GM12865 (cell line): ENCODE results near the gene LRRC25.

ENCODE experiments used
- DNase-seq: peaks from one replicate; pipeline ENCODE4 v3.0.0; 2010; ENCODE audit warnings: low read depth
- H3K4me3 ChIP-seq: 2 replicates; pipeline ENCODE4 v1.5.1; 2011; ENCODE audit warnings: mild to moderate bottlenecking, low read depth, low read length, control low read depth
- TF ChIP-seq, protein P1 (sequence below): IDR thresholded peaks from 2 replicates; pipeline ENCODE4 v1.5.1; 2011; ENCODE audit warnings: low read length, control low read depth, low read depth, inconsistent platforms; ENCODE audit not compliant: insufficient read depth; ENCODE audit errors: missing control alignments

Gene LRRC25

DNA sequence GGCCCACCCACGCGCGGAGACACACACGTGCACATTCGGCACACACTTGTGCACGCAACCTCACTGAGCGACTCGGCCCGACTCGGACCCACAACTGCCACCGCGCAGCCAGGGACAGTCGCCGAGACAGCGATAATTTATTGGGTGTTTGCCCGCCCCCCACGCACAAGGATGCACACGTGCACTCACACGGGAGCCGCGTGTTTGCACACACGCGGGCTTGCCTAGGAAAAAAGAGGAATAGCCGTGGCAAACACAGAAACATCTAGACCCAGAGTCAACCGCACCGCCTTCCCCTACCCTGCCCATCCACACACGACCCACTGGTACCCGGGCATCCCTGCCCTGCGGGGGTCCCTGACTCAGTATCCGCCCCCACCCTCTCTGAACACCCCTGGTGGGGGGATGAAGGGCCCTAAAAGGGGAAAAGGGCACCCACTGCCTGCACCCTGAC, 20.6 kb upstream of the LRRC25 start:
- peak overlapping the region; percentile 58; the same call in 1 of the 2 replicates for H3K4me3 ChIP-seq
- TF ChIP-seq, protein P1, sequence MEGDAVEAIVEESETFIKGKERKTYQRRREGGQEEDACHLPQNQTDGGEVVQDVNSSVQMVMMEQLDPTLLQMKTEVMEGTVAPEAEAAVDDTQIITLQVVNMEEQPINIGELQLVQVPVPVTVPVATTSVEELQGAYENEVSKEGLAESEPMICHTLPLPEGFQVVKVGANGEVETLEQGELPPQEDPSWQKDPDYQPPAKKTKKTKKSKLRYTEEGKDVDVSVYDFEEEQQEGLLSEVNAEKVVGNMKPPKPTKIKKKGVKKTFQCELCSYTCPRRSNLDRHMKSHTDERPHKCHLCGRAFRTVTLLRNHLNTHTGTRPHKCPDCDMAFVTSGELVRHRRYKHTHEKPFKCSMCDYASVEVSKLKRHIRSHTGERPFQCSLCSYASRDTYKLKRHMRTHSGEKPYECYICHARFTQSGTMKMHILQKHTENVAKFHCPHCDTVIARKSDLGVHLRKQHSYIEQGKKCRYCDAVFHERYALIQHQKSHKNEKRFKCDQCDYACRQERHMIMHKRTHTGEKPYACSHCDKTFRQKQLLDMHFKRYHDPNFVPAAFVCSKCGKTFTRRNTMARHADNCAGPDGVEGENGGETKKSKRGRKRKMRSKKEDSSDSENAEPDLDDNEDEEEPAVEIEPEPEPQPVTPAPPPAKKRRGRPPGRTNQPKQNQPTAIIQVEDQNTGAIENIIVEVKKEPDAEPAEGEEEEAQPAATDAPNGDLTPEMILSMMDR: no peak
- peak; percentile 8 for DNase-seq

DNA sequence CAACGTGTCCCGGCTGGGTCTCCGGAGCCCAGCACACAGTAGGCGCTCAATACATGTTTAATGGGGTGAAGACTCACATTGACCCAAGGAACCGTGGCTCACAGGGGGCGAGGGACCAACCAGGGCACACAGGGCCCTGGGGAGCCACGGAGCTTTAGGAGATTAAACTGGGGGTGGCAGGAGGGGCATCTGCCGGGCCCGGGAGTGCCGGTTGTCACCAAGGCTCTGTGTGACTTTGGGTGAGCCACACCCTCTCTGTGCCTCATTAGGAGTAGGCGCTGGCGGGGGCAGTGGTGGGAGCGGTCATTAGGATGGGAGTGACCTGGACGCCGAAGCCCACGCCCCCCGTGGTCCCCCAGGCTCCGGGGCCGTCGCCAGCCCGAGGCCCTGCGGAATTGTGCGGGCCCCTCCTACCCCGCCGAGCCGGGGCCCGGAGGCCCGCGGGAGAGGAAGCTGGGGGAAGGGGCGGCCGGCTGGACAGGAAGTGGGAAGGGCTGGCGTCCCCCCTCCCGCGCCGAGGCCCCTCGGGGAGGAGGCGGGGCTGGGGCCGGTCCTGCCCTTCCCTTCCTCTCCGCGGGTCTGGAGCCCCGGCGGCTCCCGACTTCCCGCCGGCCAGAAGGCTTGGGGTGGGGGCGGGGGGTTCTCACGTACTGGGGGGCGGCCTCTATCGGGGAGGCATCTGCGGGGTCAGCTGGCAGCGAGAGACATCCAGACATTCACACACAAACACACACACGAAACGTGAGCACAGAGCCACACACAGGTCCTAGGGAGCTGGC, 20.0 kb upstream of the LRRC25 start:
- DNase-seq: peak; percentile 66
- peak overlapping the region; percentile 58 for H3K4me3 ChIP-seq

DNA sequence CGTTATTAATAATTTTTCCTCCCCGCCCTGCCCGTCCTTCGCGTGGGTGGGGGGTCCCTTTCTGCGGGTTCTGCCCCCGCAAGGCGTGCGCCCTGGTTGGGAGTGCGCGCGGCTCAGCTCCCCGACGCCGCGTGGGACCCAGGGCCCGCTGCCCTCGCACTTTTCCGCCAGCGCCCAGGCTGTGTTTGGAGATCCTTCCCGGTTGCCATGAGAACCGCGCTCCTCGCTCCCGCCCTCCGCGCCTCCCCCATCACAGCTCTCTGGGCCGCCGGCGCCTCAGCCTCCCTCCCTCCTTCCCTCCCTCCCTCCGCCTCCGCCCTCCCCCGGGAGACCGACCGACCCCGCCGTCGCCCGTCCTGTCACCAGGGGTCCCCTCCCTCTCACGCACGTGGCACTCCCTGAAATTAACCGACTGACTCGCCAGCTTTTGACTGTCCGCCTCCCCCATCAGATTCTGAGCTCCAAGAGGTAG, 19.4 kb upstream of the LRRC25 start:
- TF ChIP-seq, protein P1: no peak
- peak; percentile 80 for DNase-seq
- peak overlapping the region; percentile 58 for H3K4me3 ChIP-seq

More for the DNA sequence above, 20.0 kb upstream of the LRRC25 start:
- TF ChIP-seq, protein P1: no peak

DNA sequence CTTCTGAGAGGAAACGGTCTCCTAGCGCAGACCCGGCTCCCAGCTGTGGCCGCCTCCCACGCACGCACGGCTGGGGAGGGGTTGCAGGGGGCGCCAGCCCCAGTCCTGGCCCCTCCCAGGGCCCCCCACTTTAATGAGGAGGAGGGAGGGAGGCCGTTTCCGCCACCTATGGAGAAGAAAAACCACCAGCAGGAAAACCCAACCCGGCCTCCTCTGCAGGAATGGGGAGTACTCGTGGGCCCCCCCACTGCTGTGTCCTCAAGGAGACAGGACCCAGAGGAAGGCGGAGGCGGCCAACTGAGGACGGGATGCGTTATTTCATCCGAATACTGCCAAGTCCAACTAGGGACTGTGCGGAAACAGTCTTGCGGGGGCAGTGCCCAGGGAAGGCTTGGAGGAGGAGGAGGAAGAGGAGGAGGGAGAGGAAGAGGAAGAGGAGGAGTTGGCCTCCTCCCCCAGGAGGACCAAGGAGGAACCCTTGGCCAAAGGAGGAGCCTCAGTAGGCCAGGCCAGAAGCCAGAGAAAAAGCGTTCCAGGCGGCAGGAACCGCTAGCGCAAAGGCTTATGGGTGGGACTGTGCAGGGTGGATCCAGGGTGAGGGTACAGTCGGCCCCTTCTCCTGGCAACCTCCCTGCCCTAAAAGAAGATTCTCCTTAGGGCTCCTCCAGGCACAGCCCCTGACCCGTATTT, 17.9 kb upstream of the LRRC25 start:
- DNase-seq: no peak
- no peak overlapping the region for H3K4me3 ChIP-seq

DNA sequence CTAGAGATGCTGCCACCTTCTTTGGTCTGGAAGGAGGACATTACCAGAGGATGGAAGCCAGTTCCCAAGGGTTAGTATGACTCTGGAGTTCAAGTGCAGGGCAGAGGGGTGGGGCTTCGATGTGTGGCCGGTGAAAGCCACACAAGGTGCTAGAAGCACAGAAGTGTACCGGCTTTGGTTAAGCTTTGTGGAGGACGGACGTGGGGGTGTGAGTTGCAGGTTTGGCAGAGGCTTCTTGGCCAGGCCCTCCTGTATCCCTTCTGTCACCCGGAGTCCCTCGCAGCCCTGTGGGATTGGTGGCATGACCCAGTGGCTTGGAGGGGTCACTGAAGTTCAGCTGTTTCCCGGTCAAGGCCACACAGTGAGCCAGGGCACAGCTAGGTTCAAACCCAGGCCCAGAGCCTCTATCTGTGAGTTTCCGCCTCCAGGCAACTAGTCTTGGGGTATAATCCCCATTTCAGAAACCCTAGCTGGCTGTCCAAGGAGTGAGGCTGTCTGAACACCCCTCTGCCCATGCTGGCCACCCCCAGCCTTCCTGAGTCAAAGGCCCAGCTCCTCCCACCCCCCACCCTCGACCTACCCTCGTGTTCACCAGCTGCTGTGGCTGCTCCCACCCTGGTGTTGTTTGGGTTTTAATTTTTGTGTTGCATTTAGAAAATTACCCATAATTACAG, 17.2 kb upstream of the LRRC25 start:
- H3K4me3 ChIP-seq: no peak overlapping the region
- TF ChIP-seq, protein P1: no peak
- peak; percentile 66 for DNase-seq

More for the DNA sequence above, 17.9 kb upstream of the LRRC25 start:
- TF ChIP-seq, protein P1: no peak

DNA sequence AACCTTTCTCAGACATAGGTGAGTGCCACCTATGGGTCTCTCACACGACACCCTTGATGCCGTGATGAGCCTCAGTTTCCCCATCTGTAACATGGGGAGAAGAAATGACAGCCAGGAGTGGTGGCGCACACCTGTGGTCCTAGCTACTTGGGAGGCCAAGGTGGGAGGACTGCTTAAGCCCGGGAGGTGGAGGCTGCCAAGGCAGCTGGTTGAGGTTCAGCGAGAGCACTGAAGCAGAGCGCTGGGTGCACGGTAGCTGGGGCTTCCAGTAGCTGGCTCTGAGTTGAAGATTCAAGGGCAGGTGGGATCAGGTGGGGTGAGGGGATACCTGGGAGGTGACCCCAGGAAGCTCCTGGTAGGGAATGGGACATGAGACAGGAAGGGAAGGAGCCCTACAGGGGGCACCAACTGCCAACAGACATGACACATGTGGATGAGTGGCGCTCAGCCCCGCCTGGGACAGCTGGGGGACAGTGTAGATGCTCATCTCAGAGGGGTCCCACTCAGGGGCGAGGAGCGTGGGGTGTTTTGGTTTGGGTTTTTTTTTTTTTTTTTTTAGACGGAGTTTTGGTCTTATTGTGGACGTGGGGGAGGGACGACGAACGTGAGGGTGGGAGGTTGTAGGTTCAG, 15.3 kb upstream of the LRRC25 start:
- TF ChIP-seq, protein P1: no peak
- no peak for DNase-seq
- H3K4me3 ChIP-seq: no peak overlapping the region
